Measurements from ENCODE around the gene SPDYC. TPM values are rescaled to one million over a fixed set of nuclear protein-coding genes. Genes with fewer than 3 reads are reported as not detected.

Gene SPDYC
- total and polyA plus RNA-seq, 5 experiments from 2014 or later, result not detected

Small RNA genes lying within 50 kb of the gene (microRNA-seq; reads per million reads assigned to microRNA genes)
- not detected for gene MIR6751 (ENCODE audit: borderline microRNAs expressed)

Other genes with a start within 250 kb of the SPDYC start
- 10 to 100 TPM; 13.4 to 16.0 TPM for gene PPP2R5B, start 245.5 kb upstream of the SPDYC start, total RNA-seq
- gene PPP2R5B, start 245.5 kb upstream of the SPDYC start, polyA plus RNA-seq, result 1 to 10 TPM; 4.7 to 6.6 (median 5.3) TPM
- gene GPHA2, start 234.3 kb upstream of the SPDYC start, total RNA-seq, result under 1 TPM; 0.55 to 0.69 TPM
- gene GPHA2, start 234.3 kb upstream of the SPDYC start, polyA plus RNA-seq, result not detected
- gene MAJIN, start 198.1 kb upstream of the SPDYC start, total RNA-seq, result 1 to 10 TPM; 1.9 to 2.4 TPM
- under 1 TPM in 2 of 3 donors, not detected in 1; 0.48 to 0.84 TPM for gene MAJIN, start 198.1 kb upstream of the SPDYC start, polyA plus RNA-seq
- gene BATF2, start 173.3 kb upstream of the SPDYC start, total RNA-seq, result not detected
- not detected for gene BATF2, start 173.3 kb upstream of the SPDYC start, polyA plus RNA-seq
- gene ARL2, start 156.1 kb upstream of the SPDYC start, total RNA-seq, result 10 to 100 TPM; 37.0 to 38.4 TPM
- 100 to 1,000 TPM; 108 to 135 (median 122) TPM for gene ARL2, start 156.1 kb upstream of the SPDYC start, polyA plus RNA-seq
- 10 to 100 TPM; 27.3 to 29.6 TPM for gene SNX15, start 142.8 kb upstream of the SPDYC start, total RNA-seq
- gene SNX15, start 142.8 kb upstream of the SPDYC start, polyA plus RNA-seq, result 10 to 100 TPM; 10.5 to 11.9 (median 11.9) TPM
- gene SAC3D1, start 129.0 kb upstream of the SPDYC start, total RNA-seq, result 1 to 10 TPM; 6.7 to 9.4 TPM
- 10 to 100 TPM in 2 of 3 donors, 1 to 10 TPM in 1; 6.7 to 13.9 (median 10.7) TPM for gene SAC3D1, start 129.0 kb upstream of the SPDYC start, polyA plus RNA-seq
- gene NAALADL1, start 111.7 kb upstream of the SPDYC start, total RNA-seq, result 10 to 100 TPM; 30.1 to 33.9 TPM
- gene NAALADL1, start 111.7 kb upstream of the SPDYC start, polyA plus RNA-seq, result 10 to 100 TPM; 14.0 to 22.2 (median 14.3) TPM
- gene CDCA5, start 86.2 kb upstream of the SPDYC start, total RNA-seq, result 1 to 10 TPM in 1 of 2 experiments, under 1 TPM in 1; 0.60 to 1.0 TPM
- gene CDCA5, start 86.2 kb upstream of the SPDYC start, polyA plus RNA-seq, result under 1 TPM; 0.22 to 0.90 (median 0.35) TPM
- gene ZFPL1, start 86.0 kb upstream of the SPDYC start, total RNA-seq, result 10 to 100 TPM; 49.4 to 50.5 TPM
- gene ZFPL1, start 86.0 kb upstream of the SPDYC start, polyA plus RNA-seq, result 10 to 100 TPM; 21.5 to 33.1 (median 24.9) TPM
- gene VPS51, start 74.0 kb upstream of the SPDYC start, total RNA-seq, result 100 to 1,000 TPM; 258 to 274 TPM
- gene VPS51, start 74.0 kb upstream of the SPDYC start, polyA plus RNA-seq, result 100 to 1,000 TPM in 2 of 3 donors, 10 to 100 TPM in 1; 70.2 to 111 (median 106) TPM
- gene TM7SF2, start 58.4 kb upstream of the SPDYC start, total RNA-seq, result 10 to 100 TPM; 29.0 to 29.2 TPM
- gene TM7SF2, start 58.4 kb upstream of the SPDYC start, polyA plus RNA-seq, result 10 to 100 TPM; 17.4 to 22.6 (median 21.2) TPM
- 10 to 100 TPM; 16.6 to 17.9 TPM for gene ZNHIT2, start 52.5 kb upstream of the SPDYC start, total RNA-seq
- gene ZNHIT2, start 52.5 kb upstream of the SPDYC start, polyA plus RNA-seq, result 10 to 100 TPM; 24.3 to 33.1 (median 29.8) TPM
- 1,000 to 10,000 TPM; 1,487 to 1,501 TPM for gene FAU, start 48.1 kb upstream of the SPDYC start, total RNA-seq
- 1,000 to 10,000 TPM; 1,097 to 1,366 (median 1,350) TPM for gene FAU, start 48.1 kb upstream of the SPDYC start, polyA plus RNA-seq
- 10 to 100 TPM; 76.0 to 76.2 TPM for gene MRPL49, start 47.9 kb upstream of the SPDYC start, total RNA-seq
- gene MRPL49, start 47.9 kb upstream of the SPDYC start, polyA plus RNA-seq, result 10 to 100 TPM; 78.9 to 96.9 (median 90.1) TPM
- 10 to 100 TPM; 61.9 to 65.2 TPM for gene SYVN1, start 35.7 kb upstream of the SPDYC start, total RNA-seq
- gene SYVN1, start 35.7 kb upstream of the SPDYC start, polyA plus RNA-seq, result 10 to 100 TPM in 1 of 3 donors, 1 to 10 TPM in 2; 7.9 to 10.6 (median 8.2) TPM
- 100 to 1,000 TPM in 1 of 2 experiments, 10 to 100 TPM in 1; 99.5 to 106 TPM for gene CAPN1, start 11.7 kb downstream of the SPDYC start, total RNA-seq
- 10 to 100 TPM; 75.6 to 79.2 (median 78.9) TPM for gene CAPN1, start 11.7 kb downstream of the SPDYC start, polyA plus RNA-seq
- 10 to 100 TPM; 24.5 to 24.7 TPM for gene POLA2, start 91.7 kb downstream of the SPDYC start, total RNA-seq
- gene POLA2, start 91.7 kb downstream of the SPDYC start, polyA plus RNA-seq, result 10 to 100 TPM in 2 of 3 donors, 1 to 10 TPM in 1; 9.7 to 13.5 (median 10.9) TPM
- gene CDC42EP2, start 144.6 kb downstream of the SPDYC start, total RNA-seq, result 1 to 10 TPM in 1 of 2 experiments, not detected in 1; 1.4 TPM
- gene CDC42EP2, start 144.6 kb downstream of the SPDYC start, polyA plus RNA-seq, result not detected
- gene DPF2, start 163.6 kb downstream of the SPDYC start, total RNA-seq, result 100 to 1,000 TPM in 1 of 2 experiments, 10 to 100 TPM in 1; 96.5 to 100 TPM
- gene DPF2, start 163.6 kb downstream of the SPDYC start, polyA plus RNA-seq, result 10 to 100 TPM; 48.3 to 64.9 (median 51.3) TPM
- gene TIGD3, start 184.5 kb downstream of the SPDYC start, total RNA-seq, result 1 to 10 TPM; 1.5 to 1.9 TPM
- under 1 TPM; 0.15 to 0.67 (median 0.21) TPM for gene TIGD3, start 184.5 kb downstream of the SPDYC start, polyA plus RNA-seq
- gene SLC25A45, start 212.4 kb downstream of the SPDYC start, total RNA-seq, result 10 to 100 TPM; 22.2 to 23.4 TPM
- gene SLC25A45, start 212.4 kb downstream of the SPDYC start, polyA plus RNA-seq, result 10 to 100 TPM; 10.8 to 19.2 (median 11.0) TPM
- 10 to 100 TPM; 48.6 to 55.0 TPM for gene FRMD8, start 216.4 kb downstream of the SPDYC start, total RNA-seq
- 10 to 100 TPM; 34.5 to 42.6 (median 35.4) TPM for gene FRMD8, start 216.4 kb downstream of the SPDYC start, polyA plus RNA-seq

Measured in naive thymus-derived CD8-positive, alpha-beta T cell (primary cell).